A549 treated with AZD2906 at 1 μM for 4 hours (cell line): ENCODE measurements around the gene PTGR3. TPM values are rescaled to one million over a fixed set of nuclear protein-coding genes. Genes with fewer than 3 reads are reported as not detected.

Source experiments
- total RNA-seq: library from RNA; stranded (reverse); fragments of 200-300 nt; extraction: Qiagen RNA extraction; gene quantifications from 5 replicates; pipeline ENCODE4 v1.2.3, GENCODE V29; 2022

The PTGR3 gene
- total RNA-seq = 16.6 to 19.0 TPM (median 18.0 TPM) in 5 replicates

GRCh38 chr18:75209129-75209950 lies at the start of gene PTGR3:
Gene PTGR3, minus strand, starts transcription at chr18:75209139. Its CDS starts 81 bp downstream, at chr18:75209058.

GRCh38 chr18:75210274-75211001 lies 1.5 kb upstream of the PTGR3 start, which contains the start of gene TSHZ1:
Gene TSHZ1, plus strand, starts transcription at chr18:75210797. Its CDS starts 1,080 bp downstream, at chr18:75211877.

Other genes starting within 250 kb of the PTGR3 start
- 5.1 to 6.5 TPM (median 5.7 TPM) in 5 replicates for gene TSHZ1, start 1.7 kb upstream of the PTGR3 start, total RNA-seq
- not detected in 5 replicates for gene SMIM21, start 218.6 kb upstream of the PTGR3 start, total RNA-seq